ENCODE measurements around the gene ANO7. TPM values are rescaled to one million over a fixed set of nuclear protein-coding genes. Genes with fewer than 3 reads are reported as not detected.

The ANO7 gene
- total and polyA plus RNA-seq, 2 experiments from 2014 or later, result 2.8 to 3.4 TPM

GRCh38 chr2:241187101-241187917 is 1.2 kb upstream of the ANO7 start:
- Histone ChIP-seq H3K4me1 (ENCODE audit: low read depth) (no peaks in the 10 kb centered on the region), H3K4me3 (no peak overlapping the region), H3K9me3 (ENCODE audit: low read depth) (no peaks in the 10 kb centered on the region), H3K27ac (no peak overlapping the region), H3K36me3 (peaks cover 4% of the 10 kb centered on the region), H3K27me3 (no peaks in the 10 kb centered on the region)
- no peak for DNase-seq (ENCODE audit: low read depth in 1 of 2, low spot score in 1 of 2)
- TF ChIP-seq, protein P1, sequence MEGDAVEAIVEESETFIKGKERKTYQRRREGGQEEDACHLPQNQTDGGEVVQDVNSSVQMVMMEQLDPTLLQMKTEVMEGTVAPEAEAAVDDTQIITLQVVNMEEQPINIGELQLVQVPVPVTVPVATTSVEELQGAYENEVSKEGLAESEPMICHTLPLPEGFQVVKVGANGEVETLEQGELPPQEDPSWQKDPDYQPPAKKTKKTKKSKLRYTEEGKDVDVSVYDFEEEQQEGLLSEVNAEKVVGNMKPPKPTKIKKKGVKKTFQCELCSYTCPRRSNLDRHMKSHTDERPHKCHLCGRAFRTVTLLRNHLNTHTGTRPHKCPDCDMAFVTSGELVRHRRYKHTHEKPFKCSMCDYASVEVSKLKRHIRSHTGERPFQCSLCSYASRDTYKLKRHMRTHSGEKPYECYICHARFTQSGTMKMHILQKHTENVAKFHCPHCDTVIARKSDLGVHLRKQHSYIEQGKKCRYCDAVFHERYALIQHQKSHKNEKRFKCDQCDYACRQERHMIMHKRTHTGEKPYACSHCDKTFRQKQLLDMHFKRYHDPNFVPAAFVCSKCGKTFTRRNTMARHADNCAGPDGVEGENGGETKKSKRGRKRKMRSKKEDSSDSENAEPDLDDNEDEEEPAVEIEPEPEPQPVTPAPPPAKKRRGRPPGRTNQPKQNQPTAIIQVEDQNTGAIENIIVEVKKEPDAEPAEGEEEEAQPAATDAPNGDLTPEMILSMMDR (IDR thresholded peaks at IDR 0.05; ENCODE audit: low read depth, low read length), result no peak

DNA sequence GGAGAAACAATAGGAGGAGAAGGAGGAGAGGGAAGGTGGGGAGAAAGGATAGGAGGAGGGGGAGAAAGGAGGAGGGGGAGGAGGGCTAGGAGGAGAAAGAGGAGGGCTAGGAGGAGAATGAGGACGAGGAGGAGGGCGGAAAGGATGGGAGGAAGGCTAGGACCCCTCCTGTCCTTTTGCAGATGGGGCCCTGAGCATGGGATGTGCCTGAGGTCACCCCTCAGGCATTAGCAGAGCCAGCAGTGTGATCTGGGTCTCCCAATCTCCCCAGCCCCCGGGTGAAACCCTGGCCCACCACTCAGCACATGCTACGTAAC is 601 bp upstream of the ANO7 start:
- Histone ChIP-seq H3K27ac (no peak overlapping the region), H3K36me3 (peaks cover 3% of the 10 kb centered on the region), H3K4me1 (ENCODE audit: low read depth) (no peaks in the 10 kb centered on the region), H3K27me3 (no peaks in the 10 kb centered on the region), H3K9me3 (ENCODE audit: low read depth) (no peaks in the 10 kb centered on the region), H3K4me3 (no peak overlapping the region)
- TF ChIP-seq, protein P1 (IDR thresholded peaks at IDR 0.05; ENCODE audit: low read depth, low read length), result no peak
- no peak for DNase-seq (ENCODE audit: low read depth in 1 of 2, low spot score in 1 of 2)

DNA sequence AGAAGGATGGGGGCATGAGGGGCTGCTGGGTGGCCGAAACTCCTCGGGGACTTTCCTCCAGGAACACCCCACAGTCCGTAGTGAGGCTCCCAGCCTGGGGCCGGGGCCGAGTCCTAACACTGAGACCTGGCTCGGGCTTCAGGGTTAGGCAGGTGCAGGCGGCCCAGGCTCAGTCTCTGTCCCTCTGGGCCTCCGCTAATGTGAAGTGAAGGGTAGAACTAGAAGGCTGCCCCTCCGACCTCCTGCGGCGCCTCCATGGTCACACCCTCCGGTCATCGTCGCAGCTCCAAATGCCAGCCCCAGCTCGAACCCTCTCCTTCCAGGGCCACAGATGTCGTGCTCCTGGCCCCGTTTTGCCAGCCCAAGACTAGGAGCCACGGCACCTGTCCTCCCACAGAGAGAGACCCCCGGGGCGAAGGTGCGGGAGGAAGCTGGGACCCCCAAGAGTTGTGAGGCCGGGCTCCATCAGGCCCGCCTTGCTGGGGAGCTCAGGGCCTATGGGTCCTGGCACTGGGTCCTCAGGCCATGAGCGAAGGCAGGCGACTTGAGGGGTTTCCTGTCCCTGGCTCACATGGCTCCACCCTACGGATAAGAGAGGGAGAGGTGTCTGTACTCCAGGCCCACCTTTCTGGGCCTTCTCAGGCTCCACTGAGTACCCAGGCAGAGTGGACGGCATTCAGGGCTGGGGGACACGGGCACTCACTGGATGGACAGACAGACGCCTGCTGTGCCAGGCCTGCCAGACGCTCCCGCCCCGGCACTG is 797 bp downstream of the ANO7 start:
- Histone ChIP-seq H3K36me3 (no peaks in the 10 kb centered on the region), H3K4me1 (ENCODE audit: low read depth) (no peaks in the 10 kb centered on the region), H3K27me3 (no peaks in the 10 kb centered on the region), H3K4me3 (no peak overlapping the region), H3K27ac (no peak overlapping the region), H3K9me3 (ENCODE audit: low read depth) (no peaks in the 10 kb centered on the region)
- no peak for DNase-seq (ENCODE audit: low read depth in 1 of 2, low spot score in 1 of 2)
- TF ChIP-seq, protein P1 (IDR thresholded peaks at IDR 0.05; ENCODE audit: low read depth, low read length), result no peak

DNA sequence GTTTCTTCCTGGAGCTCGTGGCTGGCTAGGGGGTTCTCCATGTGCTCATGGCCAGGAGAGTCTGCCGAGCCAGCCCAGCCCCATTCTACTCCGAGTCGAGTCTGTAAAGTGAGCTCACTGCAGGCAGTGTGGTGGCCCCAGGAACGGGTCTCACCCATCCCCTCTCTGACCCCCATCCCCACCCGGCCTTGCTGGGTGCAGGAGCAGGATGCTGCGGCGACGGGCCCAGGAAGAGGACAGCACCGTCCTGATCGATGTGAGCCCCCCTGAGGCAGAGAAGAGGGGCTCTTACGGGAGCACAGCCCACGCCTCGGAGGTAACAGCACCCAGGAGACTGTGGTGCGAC is 1.4 kb downstream of the ANO7 start:
- TF ChIP-seq, protein P1 (IDR thresholded peaks at IDR 0.05; ENCODE audit: low read depth, low read length), result no peak
- Histone ChIP-seq H3K36me3 (no peaks in the 10 kb centered on the region), H3K9me3 (ENCODE audit: low read depth) (no peaks in the 10 kb centered on the region), H3K4me1 (ENCODE audit: low read depth) (no peaks in the 10 kb centered on the region), H3K4me3 (no peak overlapping the region), H3K27me3 (no peaks in the 10 kb centered on the region), H3K27ac (no peak overlapping the region)
- DNase-seq (ENCODE audit: low read depth in 1 of 2, low spot score in 1 of 2), result no peak

GRCh38 chr2:241190291-241190981 is 2.0 kb downstream of the ANO7 start:
- no peak overlapping the region for H3K4me3 ChIP-seq
- DNase-seq (ENCODE audit: low read depth in 1 of 2, low spot score in 1 of 2), result no peak
- no peaks in the 10 kb centered on the region for H3K9me3 ChIP-seq (ENCODE audit: low read depth)
- no peaks in the 10 kb centered on the region for H3K4me1 ChIP-seq (ENCODE audit: low read depth)
- TF ChIP-seq, protein P1 (IDR thresholded peaks at IDR 0.05; ENCODE audit: low read depth, low read length), result no peak
- H3K27ac ChIP-seq, result no peak overlapping the region
- H3K27me3 ChIP-seq, result no peaks in the 10 kb centered on the region
- no peaks in the 10 kb centered on the region for H3K36me3 ChIP-seq

Measured in cardiac muscle cell (in vitro differentiated cells and primary cell).